Stimulated activated CD8-positive, alpha-beta memory T cell treated with anti-CD3 and anti-CD28 coated beads, Interleukin-2, amount 100 ng/mL, for 1 hour (primary cell): ENCODE data around the gene TCF21.

Experiments used
- DNase-seq, 2 donors: peaks; one replicate each; pipeline ENCODE4 v3.0.0-alpha.2; 2020; ENCODE audit warnings: low read depth in 2 of 2

TCF21 gene

GRCh38 chr6:133889557-133890403 is 867 bp downstream of the TCF21 start:
- no peak for DNase-seq

- no peak for DNase-seq
These were observed 1.8 kb downstream of the TCF21 start for GRCh38 chr6:133890711-133891148.

- DNase-seq, result no peak
These were observed 2.4 kb downstream of the TCF21 start for GRCh38 chr6:133891149-133891926.

- DNase-seq, result no peak
These were observed 3.3 kb downstream of the TCF21 start for GRCh38 chr6:133891927-133892812.

- no peak for DNase-seq
These were observed 4.1 kb downstream of the TCF21 start for GRCh38 chr6:133892813-133893691.

GRCh38 chr6:133893946-133894345 is 5.0 kb downstream of the TCF21 start:
- no peak for DNase-seq

GRCh38 chr6:133894369-133894768 is 5.5 kb downstream of the TCF21 start:
- DNase-seq, result no peak

- DNase-seq, result no peak
These were observed 6.0 kb downstream of the TCF21 start for GRCh38 chr6:133894795-133895358.

GRCh38 chr6:133895573-133896343 is 6.8 kb downstream of the TCF21 start:
- no peak for DNase-seq

GRCh38 chr6:133896344-133896721 is 7.4 kb downstream of the TCF21 start:
- no peak for DNase-seq

- DNase-seq, result no peak
These were observed 9.3 kb downstream of the TCF21 start for GRCh38 chr6:133898263-133898662.

GRCh38 chr6:133899556-133899955 is 10.6 kb downstream of the TCF21 start:
- no peak for DNase-seq

- DNase-seq, result no peak
These were observed 14.9 kb downstream of the TCF21 start for GRCh38 chr6:133903855-133904254.

GRCh38 chr6:133906050-133906449 is 17.1 kb downstream of the TCF21 start:
- no peak for DNase-seq

GRCh38 chr6:133916650-133917151 is 27.8 kb downstream of the TCF21 start:
- DNase-seq, result peak; percentile 38 to 56

GRCh38 chr6:133917781-133918180 is 28.9 kb downstream of the TCF21 start:
- no peak for DNase-seq

GRCh38 chr6:133918208-133918930 is 29.5 kb downstream of the TCF21 start:
- DNase-seq, result no peak

- DNase-seq, result no peak
These were observed 30.4 kb downstream of the TCF21 start for GRCh38 chr6:133919362-133919761.
